Mucosa of descending colon (tissue), 3 donors: ENCODE data around the gene ST3GAL5. TPM values are rescaled to one million over a fixed set of nuclear protein-coding genes. Genes with fewer than 3 reads are reported as not detected.

Experiments
- ATAC-seq: fragments of 200-7000 bp; cut with Tn5 transposase; one replicate; pipeline ENCODE4 v1.9.1; 2020; ENCODE audit warnings: mild to moderate bottlenecking, moderate library complexity
- DNase-seq, 3 donors: peaks; one replicate each; pipeline ENCODE4 v3.0.0-alpha.2; 2020
- H3K36me3 ChIP-seq: fragments of 200-600 bp; one replicate; pipeline ENCODE4 v1.8.0; 2021; ENCODE audit warnings: low read depth, mild to moderate bottlenecking
- H3K4me1 ChIP-seq: fragments of 200-600 bp; one replicate; pipeline ENCODE4 v1.8.0; 2021; ENCODE audit warnings: low read depth, mild to moderate bottlenecking
- H3K4me3 ChIP-seq: fragments of 200-600 bp; one replicate; pipeline ENCODE4 v1.8.0; 2021; ENCODE audit warnings: mild to moderate bottlenecking
- H3K9me3 ChIP-seq: fragments of 200-600 bp; one replicate; pipeline ENCODE4 v1.8.0; 2021; ENCODE audit warnings: mild to moderate bottlenecking
- CTCF ChIP-seq: fragments of 200-600 bp; IDR thresholded peaks from one replicate; pipeline ENCODE4 v1.8.0; 2022; ENCODE audit warnings: antibody characterized with exemption, mild to moderate bottlenecking
- intact Hi-C, 2 donors: fragments of 100-400 bp; cut with DNase I in 1 of 2; cut with micrococcal nuclease in 1 of 2; formaldehyde crosslinking; loops; one replicate each; pipeline versions ENCODE4 v1.11.0 to v1.11.1; 2022; cut with DNase I, micrococcal nuclease
- total RNA-seq, 3 donors: library from RNA; stranded (reverse); fragmentation: NEBNext Ultra II Directional in 2 of 3; extraction: Animal tissue kit (Norgen Biotek cat#: 25700) in 2 of 3; gene quantifications; one replicate each; pipeline versions ENCODE4 v1.2.1 to v1.2.4, GENCODE V29; 2021 to 2023
- donor health status: DM: no; HTN: no; CAD: no; lungs with moderate emphysema.
- donor health status: DM: no; HTN: no; CAD: no.
- donor health status: DM: no; HTN: yes; CAD: no.

The ST3GAL5 gene
- total RNA-seq, 3 donors from 2014 or later = 5.0 to 19.0 (median 5.4) TPM

GRCh38 chr2:85851253-85852151 is 37.3 kb downstream of the ST3GAL5 start:
- H3K9me3 ChIP-seq = no peaks in the 10 kb centered on the region
- intact Hi-C loops = no loop called here
- DNase-seq (no peak), ATAC-seq (peak; percentile 31)
- peaks cover 6% of the 10 kb centered on the region for H3K4me1 ChIP-seq
- no peaks in the 10 kb centered on the region for H3K36me3 ChIP-seq
- no peak for TF ChIP-seq CTCF
- H3K4me3 ChIP-seq = no peak overlapping the region

- no peak overlapping the region for H3K4me3 ChIP-seq
- intact Hi-C loops = no loop called here
- no peaks in the 10 kb centered on the region for H3K9me3 ChIP-seq
- no peak for DNase-seq
- peaks cover 6% of the 10 kb centered on the region for H3K4me1 ChIP-seq
- no peaks in the 10 kb centered on the region for H3K36me3 ChIP-seq
- ATAC-seq = no peak
- no peak for TF ChIP-seq CTCF
Measured at GRCh38 chr2:85850451-85850850, 38.3 kb downstream of the ST3GAL5 start.

- H3K9me3 ChIP-seq = no peaks in the 10 kb centered on the region
- no peak for TF ChIP-seq CTCF
- intact Hi-C loops = no loop called here
- ATAC-seq = no peak
- H3K4me3 ChIP-seq = no peak overlapping the region
- H3K4me1 ChIP-seq = no peaks in the 10 kb centered on the region
- DNase-seq = no peak
- H3K36me3 ChIP-seq = no peaks in the 10 kb centered on the region
Measured at GRCh38 chr2:85847051-85847588, 41.7 kb downstream of the ST3GAL5 start.

GRCh38 chr2:85846411-85846810 is 42.4 kb downstream of the ST3GAL5 start:
- Histone ChIP-seq H3K9me3 (no peaks in the 10 kb centered on the region), H3K36me3 (no peaks in the 10 kb centered on the region), H3K4me3 (no peak overlapping the region), H3K4me1 (no peaks in the 10 kb centered on the region)
- TF ChIP-seq CTCF = no peak
- intact Hi-C loops = no loop called here
- ATAC-seq = no peak
- DNase-seq = no peak

GRCh38 chr2:85844486-85844885 is 44.3 kb downstream of the ST3GAL5 start:
- no peaks in the 10 kb centered on the region for H3K9me3 ChIP-seq
- ATAC-seq (no peak), DNase-seq (no peak)
- no peak for TF ChIP-seq CTCF
- no peaks in the 10 kb centered on the region for H3K36me3 ChIP-seq
- H3K4me3 ChIP-seq = no peak overlapping the region
- intact Hi-C loops = no loop called here
- H3K4me1 ChIP-seq = no peaks in the 10 kb centered on the region
